NCI-H2107 treated with DMSO at 0.1 percent for 48 hours (cell line): ENCODE results near the gene SNRNP70.

Experiments
- DNase-seq: peaks from one replicate; lab custom pipeline; 2025; ENCODE audit not compliant: unreplicated experiment; lab: John Stamatoyannopoulos, UW

SNRNP70 gene

GRCh38 chr19:49097453-49098288 is 12.4 kb downstream of the SNRNP70 start:
- peak; percentile 58 for DNase-seq

DNA sequence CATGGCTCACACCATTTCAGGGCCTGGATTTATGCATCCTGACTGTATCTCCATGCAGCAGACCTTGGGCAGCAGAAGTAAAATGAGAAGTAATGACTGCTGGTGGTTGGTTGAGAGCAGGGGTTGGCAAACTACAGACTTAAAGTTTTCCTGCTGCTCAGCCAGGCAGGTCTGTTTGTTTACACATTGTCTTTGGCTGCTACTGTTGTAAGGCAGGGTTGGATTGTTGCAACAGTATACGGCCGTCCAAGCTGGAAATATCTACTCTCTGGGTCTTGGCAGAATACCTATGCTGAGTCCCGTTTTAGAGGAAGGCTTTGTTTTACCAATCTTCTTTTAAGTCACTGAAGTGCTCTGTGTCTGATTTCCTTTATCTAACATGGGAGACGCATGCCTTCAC is 13.5 kb downstream of the SNRNP70 start:
- DNase-seq = no peak

DNA sequence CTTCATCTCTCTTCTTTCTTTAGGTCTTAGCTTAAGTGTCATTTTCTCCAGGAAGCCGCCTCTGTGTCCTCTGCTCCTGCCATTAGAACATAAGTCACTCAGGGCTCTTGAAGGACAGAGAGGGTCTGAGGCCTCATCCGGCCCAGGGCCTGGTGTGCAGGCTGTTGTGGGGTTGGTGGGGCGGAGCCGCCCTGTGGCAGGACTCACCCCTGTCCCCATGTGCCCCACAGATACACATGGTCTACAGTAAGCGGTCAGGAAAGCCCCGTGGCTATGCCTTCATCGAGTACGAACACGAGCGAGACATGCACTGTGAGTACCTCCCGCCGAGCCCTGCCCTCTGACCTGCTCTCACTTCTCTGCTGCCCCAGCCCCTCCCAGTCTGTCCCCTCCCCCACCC is 15.9 kb downstream of the SNRNP70 start:
- no peak for DNase-seq

GRCh38 chr19:49102303-49102702 is 17.1 kb downstream of the SNRNP70 start:
- no peak for DNase-seq

GRCh38 chr19:49103331-49104085 is 18.3 kb downstream of the SNRNP70 start:
- DNase-seq = no peak

GRCh38 chr19:49104229-49104864 is 19.1 kb downstream of the SNRNP70 start:
- no peak for DNase-seq

- peak; percentile 2 for DNase-seq
These were observed 21.4 kb downstream of the SNRNP70 start for GRCh38 chr19:49106648-49107135.

GRCh38 chr19:49107625-49108459 is 22.6 kb downstream of the SNRNP70 start:
- no peak for DNase-seq

DNA sequence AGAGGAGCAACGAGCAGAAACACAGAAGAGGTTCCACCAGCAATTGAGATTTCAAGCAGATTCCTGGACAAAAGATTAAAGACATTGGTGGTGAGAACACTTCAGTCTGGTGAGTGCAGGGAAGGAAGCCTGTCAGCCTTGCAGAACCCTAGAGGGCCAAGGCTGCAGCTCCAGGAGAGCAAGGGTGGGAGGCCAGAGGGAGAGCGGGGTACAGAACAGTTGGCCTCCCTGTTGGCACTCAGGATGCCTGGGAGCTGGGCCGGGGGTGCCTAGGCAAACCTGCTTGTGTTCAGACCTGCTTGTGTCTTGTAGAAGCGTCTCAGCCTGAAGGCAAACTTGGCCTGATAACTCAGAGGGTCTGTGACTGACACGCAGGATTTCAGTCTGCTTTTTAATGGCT is 23.8 kb downstream of the SNRNP70 start:
- DNase-seq = no peak

- DNase-seq = no peak
These were observed 24.4 kb downstream of the SNRNP70 start for GRCh38 chr19:49109569-49110233.

- DNase-seq = no peak
These were observed 25.3 kb downstream of the SNRNP70 start for GRCh38 chr19:49110567-49110966.

GRCh38 chr19:49111218-49111998 is 26.2 kb downstream of the SNRNP70 start:
- DNase-seq = no peak

- DNase-seq = no peak
These were observed 28.7 kb downstream of the SNRNP70 start, which contains the start of gene LIN7B for GRCh38 chr19:49113762-49114629. TSS of gene LIN7B (plus strand) at chr19:49114370. CDS start at chr19:49114405, 35 bp downstream.

GRCh38 chr19:49114630-49115363 is 29.5 kb downstream of the SNRNP70 start:
- no peak for DNase-seq

GRCh38 chr19:49116544-49116943 is 31.3 kb downstream of the SNRNP70 start:
- no peak for DNase-seq

DNA sequence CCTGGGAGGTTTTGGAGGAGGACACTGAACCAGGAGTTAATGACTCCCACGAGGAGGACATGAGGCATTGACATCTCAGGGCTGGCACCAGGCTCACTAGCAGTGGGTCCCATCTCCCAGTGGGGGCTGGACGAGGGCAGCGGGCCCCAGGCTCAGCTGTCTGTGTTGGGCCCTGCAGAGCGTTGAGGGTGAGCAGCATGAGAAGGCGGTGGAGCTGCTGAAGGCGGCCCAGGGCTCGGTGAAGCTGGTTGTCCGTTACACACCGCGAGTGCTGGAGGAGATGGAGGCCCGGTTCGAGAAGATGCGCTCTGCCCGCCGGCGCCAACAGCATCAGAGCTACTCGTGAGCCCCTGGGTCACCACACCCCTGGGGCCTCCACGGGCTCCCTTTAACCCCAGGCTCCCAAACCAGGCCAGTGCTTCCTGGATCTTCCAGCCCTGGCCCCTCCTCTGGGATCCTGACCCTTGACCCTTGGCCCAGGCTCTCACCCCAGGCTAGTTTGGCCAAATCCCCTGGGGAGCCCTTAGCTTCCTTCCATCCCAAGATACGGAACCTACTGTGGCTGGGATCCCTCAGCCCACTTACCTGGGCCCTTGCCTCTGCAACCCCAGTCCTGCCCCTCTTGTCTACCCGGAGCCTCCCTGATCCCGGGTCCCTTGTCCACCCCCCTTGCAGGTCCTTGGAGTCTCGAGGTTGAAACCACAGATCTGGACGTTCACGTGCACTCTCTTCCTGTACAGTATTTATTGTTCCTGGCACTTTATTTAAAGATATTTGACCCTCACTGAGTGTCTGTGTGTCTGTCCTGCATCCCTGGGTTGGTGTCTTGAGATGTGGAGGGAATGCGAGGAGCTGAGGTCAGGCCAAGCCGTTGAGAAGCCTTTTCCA is 32.7 kb downstream of the SNRNP70 start:
- no peak for DNase-seq
